Fibroblast of the aortic adventitia (primary cell): ENCODE data around the gene CTF1. TPM values are rescaled to one million over a fixed set of nuclear protein-coding genes. Genes with fewer than 3 reads are reported as not detected.

Experiments used
- DNase-seq: peaks from one replicate; pipeline ENCODE4 v3.0.0-alpha.2; 2010; ENCODE audit warnings: low read depth
- H3K4me3 ChIP-seq: 2 replicates; pipeline ENCODE4 v1.5.1; 2011; ENCODE audit warnings: low read depth, mild to moderate bottlenecking, control low read depth, low read length, moderate library complexity
- CTCF ChIP-seq: IDR thresholded peaks from 2 replicates; pipeline ENCODE4 v1.5.1; 2011; ENCODE audit warnings: mild to moderate bottlenecking, low read length, control low read depth, inconsistent platforms; ENCODE audit not compliant: insufficient read depth
- total RNA-seq: library from RNA; depleted of rRNA; stranded (reverse); fragments of >200 nt; gene quantifications from 2 replicates; pipeline ENCODE4 v1.2.3, GENCODE V29; 2012; ENCODE audit warnings: low replicate concordance

Gene CTF1
- total RNA-seq, 1 donor, result 2.5 TPM

- no peak for DNase-seq
- no peak for TF ChIP-seq CTCF
- H3K4me3 ChIP-seq, result no peak overlapping the region
Observed at GRCh38 chr16:30925995-30926811, 29.8 kb downstream of the CTF1 start.

GRCh38 chr16:30926937-30927788 lies 30.7 kb downstream of the CTF1 start:
- DNase-seq, result no peak
- no peak for TF ChIP-seq CTCF
- no peak overlapping the region for H3K4me3 ChIP-seq

GRCh38 chr16:30927789-30928378 lies 31.5 kb downstream of the CTF1 start:
- DNase-seq, result peak; percentile 23
- no peak overlapping the region for H3K4me3 ChIP-seq
- no peak for TF ChIP-seq CTCF

- DNase-seq, result no peak
- no peak for TF ChIP-seq CTCF
- no peak overlapping the region for H3K4me3 ChIP-seq
Observed at GRCh38 chr16:30928390-30928789, 32.0 kb downstream of the CTF1 start.

GRCh38 chr16:30929167-30929566 lies 32.8 kb downstream of the CTF1 start:
- no peak for TF ChIP-seq CTCF
- DNase-seq, result no peak
- H3K4me3 ChIP-seq, result no peak overlapping the region

- DNase-seq, result no peak
- H3K4me3 ChIP-seq, result no peak overlapping the region
- no peak for TF ChIP-seq CTCF
Observed at GRCh38 chr16:30930160-30930571, 33.8 kb downstream of the CTF1 start.
